ENCODE results near the gene MGMT. TPM values are rescaled to one million over a fixed set of nuclear protein-coding genes. Genes with fewer than 3 reads are reported as not detected.

Gene MGMT
- total and polyA plus RNA-seq, 2 donors (not counting 3 experiments of a cell fraction or from before 2014, with no cell fraction given), result 15.0 to 15.2 TPM

GRCh38 chr10:129583831-129584230 is 116.8 kb downstream of the MGMT start:
- no peaks in the 10 kb centered on the region for H3K4me1 ChIP-seq (ENCODE audit: control insufficient read depth, extremely low read depth, insufficient read depth, low read length)
- dilution Hi-C loops (cut with MboI; ENCODE audit: extremely low pct_ligation_motif_present, low sequenced_read_pairs), result no loop called here
- H3K4me3 ChIP-seq (replicated peaks in 1 of 3; ENCODE audit: insufficient read depth in 1 of 3, low read depth in 1 of 3, low read length in 3 of 3), result no peak overlapping the region
- no peak overlapping the region for H2AFZ ChIP-seq (ENCODE audit: low read depth, low read length)
- DNase-seq (ENCODE audit: low read depth, low spot score), result no peak
- no peaks in the 10 kb centered on the region for H3K36me3 ChIP-seq (ENCODE audit: control insufficient read depth in 2 of 2, extremely low read depth in 1 of 2, insufficient read depth in 2 of 2, low read length in 2 of 2)
- no peaks in the 10 kb centered on the region for H4K20me1 ChIP-seq (replicated peaks; ENCODE audit: control insufficient read depth, extremely low read depth, insufficient read depth, low read length)
- H3K9ac ChIP-seq (replicated peaks; ENCODE audit: extremely low read depth, insufficient read depth, low read length), result no peak overlapping the region
- no peaks in the 10 kb centered on the region for H3K9me1 ChIP-seq (replicated peaks; ENCODE audit: control insufficient read depth, extremely low read depth, insufficient read depth, low read length)
- intact Hi-C loops (cut with micrococcal nuclease), result no loop called here
- no peaks in the 10 kb centered on the region for H3K79me2 ChIP-seq (ENCODE audit: control insufficient read depth, insufficient read depth, low read length)
- no peak for TF ChIP-seq POLR2A (IDR thresholded peaks at IDR 0.05; ENCODE audit: low read depth, low read length)
- TF ChIP-seq EZH2 (IDR thresholded peaks at IDR 0.05; ENCODE audit: borderline replicate concordance, low read depth, low read length, severe bottlenecking), result no peak
- ChIA-PET POLR2A (no interaction called here), CTCF (no interaction called here)
- peaks cover 4% of the 10 kb centered on the region for H3K9me3 ChIP-seq (replicated peaks; ENCODE audit: control insufficient read depth, insufficient read depth, low read length)
- no TSS peak for BruUV-seq (replicated peaks)
- no peak overlapping the region for H3K27ac ChIP-seq (ENCODE audit: insufficient read depth, low read depth, low read length)
- no peaks in the 10 kb centered on the region for H3K27me3 ChIP-seq (ENCODE audit: control insufficient read depth in 2 of 2, insufficient read depth in 2 of 2, low read length in 2 of 2)
- FAIRE-seq, result no peak
- H3K4me2 ChIP-seq (ENCODE audit: insufficient read depth, low read length), result no peak overlapping the region

DNA sequence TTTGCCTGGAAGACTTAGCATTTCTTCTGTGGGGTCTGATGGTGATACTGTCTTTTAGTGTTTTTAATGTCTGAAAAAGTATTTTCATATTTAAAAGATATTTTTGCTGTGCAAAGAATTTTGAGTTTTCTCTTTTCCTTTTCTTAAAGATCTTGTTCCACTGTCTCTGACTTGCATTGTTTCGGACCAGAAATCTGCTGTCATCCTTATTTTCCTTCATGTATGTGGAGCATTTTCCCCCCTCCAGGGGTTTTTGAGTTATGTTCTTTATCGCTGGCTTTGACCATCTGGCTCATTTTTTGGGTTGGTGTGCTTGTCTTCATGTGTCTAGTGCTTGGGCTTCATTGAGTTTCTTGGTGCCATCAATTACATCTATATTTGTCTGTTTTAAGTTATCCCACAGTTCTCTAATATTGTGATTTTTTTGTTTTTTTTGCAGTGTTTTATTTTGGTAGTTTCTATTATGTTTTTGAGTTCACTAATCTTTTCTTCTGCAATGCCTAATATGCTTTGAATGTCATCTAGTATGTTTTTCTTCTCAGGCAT is 119.9 kb downstream of the MGMT start:
- Histone ChIP-seq H3K9me1 (replicated peaks; ENCODE audit: control insufficient read depth, extremely low read depth, insufficient read depth, low read length) (no peaks in the 10 kb centered on the region), H3K4me1 (ENCODE audit: control insufficient read depth, extremely low read depth, insufficient read depth, low read length) (no peaks in the 10 kb centered on the region), H2AFZ (ENCODE audit: low read depth, low read length) (no peak overlapping the region), H3K27me3 (ENCODE audit: control insufficient read depth in 2 of 2, insufficient read depth in 2 of 2, low read length in 2 of 2) (no peaks in the 10 kb centered on the region), H3K9me3 (replicated peaks; ENCODE audit: control insufficient read depth, insufficient read depth, low read length) (peaks cover 10% of the 10 kb centered on the region), H3K36me3 (ENCODE audit: control insufficient read depth in 2 of 2, extremely low read depth in 1 of 2, insufficient read depth in 2 of 2, low read length in 2 of 2) (no peaks in the 10 kb centered on the region), H4K20me1 (replicated peaks; ENCODE audit: control insufficient read depth, extremely low read depth, insufficient read depth, low read length) (no peaks in the 10 kb centered on the region), H3K27ac (ENCODE audit: insufficient read depth, low read depth, low read length) (no peak overlapping the region), H3K4me2 (ENCODE audit: insufficient read depth, low read length) (no peak overlapping the region), H3K79me2 (ENCODE audit: control insufficient read depth, insufficient read depth, low read length) (no peaks in the 10 kb centered on the region), H3K4me3 (replicated peaks in 1 of 3; ENCODE audit: insufficient read depth in 1 of 3, low read depth in 1 of 3, low read length in 3 of 3) (no peak overlapping the region), H3K9ac (replicated peaks; ENCODE audit: extremely low read depth, insufficient read depth, low read length) (no peak overlapping the region)
- DNase-seq (ENCODE audit: low read depth, low spot score) (no peak), FAIRE-seq (no peak)
- no peak for TF ChIP-seq JUN (IDR thresholded peaks at IDR 0.05; ENCODE audit: borderline replicate concordance, insufficient read depth, insufficient read length, low read depth)
- TF ChIP-seq EZH2 (IDR thresholded peaks at IDR 0.05; ENCODE audit: borderline replicate concordance, low read depth, low read length, severe bottlenecking), result no peak
- TF ChIP-seq GATA2 (IDR thresholded peaks at IDR 0.05; ENCODE audit: insufficient read depth, insufficient read length, low read depth, low read length), result no peak
- no peak for TF ChIP-seq MYC (IDR thresholded peaks at IDR 0.05; ENCODE audit: low read depth, low read length)
- TF ChIP-seq MAX (IDR thresholded peaks at IDR 0.05; ENCODE audit: insufficient read depth, insufficient read length), result no peak
- no peak for TF ChIP-seq CTCF (IDR thresholded peaks at IDR 0.05; ENCODE audit: extremely low read depth in 1 of 2, insufficient read depth in 1 of 2, low read depth in 1 of 2, low read length in 2 of 2)
- no peak for TF ChIP-seq POLR2AphosphoS5 (IDR thresholded peaks at IDR 0.05; ENCODE audit: insufficient read depth, low read depth, low read length)
- no peak for TF ChIP-seq POLR2A (IDR thresholded peaks at IDR 0.05; ENCODE audit: low read depth, low read length)
- no peak for TF ChIP-seq FOS (IDR thresholded peaks at IDR 0.05; ENCODE audit: borderline replicate concordance, insufficient read depth, low read length)
- dilution Hi-C loops (cut with MboI; ENCODE audit: extremely low pct_ligation_motif_present, low sequenced_read_pairs), result no loop called here
- ChIA-PET CTCF (no interaction called here), POLR2A (no interaction called here)
- BruUV-seq (replicated peaks), result no TSS peak
- intact Hi-C loops (cut with micrococcal nuclease), result no loop called here
